ENCODE data around the gene CAMSAP2. TPM values are rescaled to one million over a fixed set of nuclear protein-coding genes. Genes with fewer than 3 reads are reported as not detected.

Gene CAMSAP2
- total and polyA plus RNA-seq, 2 donors (not counting 3 experiments of a cell fraction or from before 2014, with no cell fraction given): 6.7 to 45.5 TPM

DNA sequence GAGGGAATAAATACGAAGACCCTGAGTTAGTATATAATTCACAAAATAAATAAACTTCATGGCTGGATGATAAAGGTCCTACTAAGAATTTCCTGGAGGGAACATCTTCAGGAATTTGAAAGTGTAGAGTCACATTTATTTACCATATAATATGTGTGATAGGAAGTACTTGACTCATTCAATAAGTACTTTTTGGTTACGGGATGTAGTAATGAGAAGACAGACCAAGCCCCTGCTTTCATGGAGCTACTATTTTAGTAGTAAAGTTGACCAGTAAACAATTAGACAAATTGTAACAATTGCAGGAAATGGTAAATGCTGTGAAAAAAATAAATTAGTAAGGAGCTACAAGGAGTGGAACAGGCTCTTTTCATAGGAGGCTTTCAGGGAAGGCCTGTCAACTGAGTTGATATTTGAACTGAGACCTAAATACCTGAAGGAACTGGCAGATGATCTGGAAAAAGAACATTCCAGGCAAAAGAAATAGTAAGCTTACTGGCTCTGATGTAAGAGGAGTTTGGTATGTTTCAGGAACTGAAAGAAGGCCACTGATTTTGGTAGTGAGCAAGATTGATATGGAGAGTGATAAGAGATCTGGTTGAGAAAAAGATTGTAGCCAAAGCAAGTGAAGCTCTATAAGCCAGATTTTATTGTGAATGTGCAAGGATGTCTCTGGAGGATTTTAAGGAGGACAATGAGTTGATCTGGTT, 36.2 kb downstream of the CAMSAP2 start:
- H3K4me1 ChIP-seq (ENCODE audit: control insufficient read depth, extremely low read depth, insufficient read depth, low read length): peaks cover 19% of the 10 kb centered on the region
- H2AFZ ChIP-seq (ENCODE audit: low read depth, low read length): no peak overlapping the region
- H3K27me3 ChIP-seq (ENCODE audit: control insufficient read depth in 2 of 2, insufficient read depth in 2 of 2, low read length in 2 of 2): no peaks in the 10 kb centered on the region
- DNase-seq (ENCODE audit: low read depth, low spot score): peak; percentile 18
- FAIRE-seq: no peak
- H4K20me1 ChIP-seq (replicated peaks; ENCODE audit: control insufficient read depth, extremely low read depth, insufficient read depth, low read length): peaks cover 9% of the 10 kb centered on the region
- peaks cover 2% of the 10 kb centered on the region for H3K9me1 ChIP-seq (replicated peaks; ENCODE audit: control insufficient read depth, extremely low read depth, insufficient read depth, low read length)
- no peak overlapping the region for H3K4me3 ChIP-seq (replicated peaks in 1 of 3; ENCODE audit: insufficient read depth in 1 of 3, low read depth in 1 of 3, low read length in 3 of 3)
- peaks cover 0 to 2% of the 10 kb centered on the region in 2 experiments for H3K36me3 ChIP-seq (ENCODE audit: control insufficient read depth in 2 of 2, extremely low read depth in 1 of 2, insufficient read depth in 2 of 2, low read length in 2 of 2)
- dilution Hi-C loops (cut with MboI; ENCODE audit: extremely low pct_ligation_motif_present, low sequenced_read_pairs): loop anchor here (25.0 kb wide), 1 partner anchor 163 kb away; the partner anchor contains the start of gene KIF14
- peak overlapping the region; percentile 11 for H3K27ac ChIP-seq (ENCODE audit: insufficient read depth, low read depth, low read length)
- CTCF ChIA-PET: interaction anchor here (1.0 to 7.2 kb wide), 8 partner anchors 9 to 216 kb away, joined by 3 to 38 read pairs (median 3); no protein-coding TSS in a partner anchor
- H3K9ac ChIP-seq (replicated peaks; ENCODE audit: extremely low read depth, insufficient read depth, low read length): no peak overlapping the region
- POLR2A ChIA-PET: no interaction called here
- intact Hi-C loops (cut with micrococcal nuclease): no loop called here
- H3K79me2 ChIP-seq (ENCODE audit: control insufficient read depth, insufficient read depth, low read length): peaks cover 67% of the 10 kb centered on the region
- no peaks in the 10 kb centered on the region for H3K9me3 ChIP-seq (replicated peaks; ENCODE audit: control insufficient read depth, insufficient read depth, low read length)
- no TSS peak for BruUV-seq (replicated peaks)
- TF ChIP-seq FOS (IDR thresholded peaks at IDR 0.05; ENCODE audit: borderline replicate concordance, insufficient read depth, low read length) (no peak), EZH2 (IDR thresholded peaks at IDR 0.05; ENCODE audit: borderline replicate concordance, low read depth, low read length, severe bottlenecking) (no peak), MYC (IDR thresholded peaks at IDR 0.05; ENCODE audit: low read depth, low read length) (no peak), POLR2AphosphoS5 (IDR thresholded peaks at IDR 0.05; ENCODE audit: insufficient read depth, low read depth, low read length) (no peak), GATA2 (IDR thresholded peaks at IDR 0.05; ENCODE audit: insufficient read depth, insufficient read length, low read depth, low read length) (no peak), POLR2A (IDR thresholded peaks at IDR 0.05; ENCODE audit: low read depth, low read length) (no peak), JUN (IDR thresholded peaks at IDR 0.05; ENCODE audit: borderline replicate concordance, insufficient read depth, insufficient read length, low read depth) (no peak)
- TF ChIP-seq, protein P1, sequence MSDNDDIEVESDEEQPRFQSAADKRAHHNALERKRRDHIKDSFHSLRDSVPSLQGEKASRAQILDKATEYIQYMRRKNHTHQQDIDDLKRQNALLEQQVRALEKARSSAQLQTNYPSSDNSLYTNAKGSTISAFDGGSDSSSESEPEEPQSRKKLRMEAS (IDR thresholded peaks at IDR 0.05; ENCODE audit: insufficient read depth, insufficient read length): no peak
- TF ChIP-seq, protein P2, sequence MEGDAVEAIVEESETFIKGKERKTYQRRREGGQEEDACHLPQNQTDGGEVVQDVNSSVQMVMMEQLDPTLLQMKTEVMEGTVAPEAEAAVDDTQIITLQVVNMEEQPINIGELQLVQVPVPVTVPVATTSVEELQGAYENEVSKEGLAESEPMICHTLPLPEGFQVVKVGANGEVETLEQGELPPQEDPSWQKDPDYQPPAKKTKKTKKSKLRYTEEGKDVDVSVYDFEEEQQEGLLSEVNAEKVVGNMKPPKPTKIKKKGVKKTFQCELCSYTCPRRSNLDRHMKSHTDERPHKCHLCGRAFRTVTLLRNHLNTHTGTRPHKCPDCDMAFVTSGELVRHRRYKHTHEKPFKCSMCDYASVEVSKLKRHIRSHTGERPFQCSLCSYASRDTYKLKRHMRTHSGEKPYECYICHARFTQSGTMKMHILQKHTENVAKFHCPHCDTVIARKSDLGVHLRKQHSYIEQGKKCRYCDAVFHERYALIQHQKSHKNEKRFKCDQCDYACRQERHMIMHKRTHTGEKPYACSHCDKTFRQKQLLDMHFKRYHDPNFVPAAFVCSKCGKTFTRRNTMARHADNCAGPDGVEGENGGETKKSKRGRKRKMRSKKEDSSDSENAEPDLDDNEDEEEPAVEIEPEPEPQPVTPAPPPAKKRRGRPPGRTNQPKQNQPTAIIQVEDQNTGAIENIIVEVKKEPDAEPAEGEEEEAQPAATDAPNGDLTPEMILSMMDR (IDR thresholded peaks at IDR 0.05; ENCODE audit: extremely low read depth in 1 of 2, insufficient read depth in 1 of 2, low read depth in 1 of 2, low read length in 2 of 2): no peak
- no peak overlapping the region for H3K4me2 ChIP-seq (ENCODE audit: insufficient read depth, low read length)

Measured in endothelial cell of umbilical vein (primary cell).